ENCODE measurements around the gene PGLYRP4.
"Not testable (repeated sequence)": the region's sequence is repeated elsewhere in the genome, so short reads cannot be mapped to it uniquely, and the experiment has no call there.

Gene PGLYRP4

DNA sequence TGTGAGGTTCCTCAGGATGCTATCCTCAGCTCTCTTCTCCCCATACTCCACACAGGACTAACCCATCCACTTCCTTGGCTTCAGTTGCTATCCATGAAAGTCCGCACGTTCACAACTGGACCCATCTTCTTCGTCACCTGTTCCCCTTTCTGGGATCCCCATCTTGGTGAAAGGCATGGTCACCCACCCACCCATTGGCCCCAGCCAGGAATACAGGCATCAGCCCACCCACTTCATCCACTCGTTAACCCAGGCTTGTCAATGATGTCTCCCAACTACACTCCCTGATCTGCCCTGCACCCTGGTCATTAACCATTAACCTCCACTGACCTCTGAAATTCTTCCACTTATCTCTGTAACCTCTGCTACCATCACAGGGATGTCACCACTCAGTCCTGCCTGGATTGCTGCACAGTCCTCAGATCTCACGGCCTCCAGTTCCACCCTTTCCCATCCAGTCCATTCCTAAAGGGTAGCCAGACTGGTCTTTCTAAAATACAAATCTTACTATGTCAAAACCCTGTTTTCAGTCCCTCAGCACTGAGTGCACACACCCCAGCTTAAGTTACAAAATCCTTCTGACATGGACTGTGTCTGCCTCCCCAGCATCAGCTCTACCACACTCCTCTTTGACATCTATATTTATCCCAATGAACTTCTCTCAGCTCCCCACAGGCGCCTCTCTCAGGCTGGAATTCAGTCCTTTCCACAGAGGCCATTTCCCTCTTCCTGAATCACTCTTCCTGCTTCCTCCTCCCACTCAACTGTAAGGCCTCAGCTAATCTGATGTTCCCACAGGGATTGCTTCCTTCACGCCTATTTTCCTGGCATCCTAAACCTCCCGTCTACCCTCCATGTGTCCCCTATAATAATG is 10.4 kb downstream of the PGLYRP4 start:
- DNase-seq (ENCODE audit: low spot score), result no peak

DNA sequence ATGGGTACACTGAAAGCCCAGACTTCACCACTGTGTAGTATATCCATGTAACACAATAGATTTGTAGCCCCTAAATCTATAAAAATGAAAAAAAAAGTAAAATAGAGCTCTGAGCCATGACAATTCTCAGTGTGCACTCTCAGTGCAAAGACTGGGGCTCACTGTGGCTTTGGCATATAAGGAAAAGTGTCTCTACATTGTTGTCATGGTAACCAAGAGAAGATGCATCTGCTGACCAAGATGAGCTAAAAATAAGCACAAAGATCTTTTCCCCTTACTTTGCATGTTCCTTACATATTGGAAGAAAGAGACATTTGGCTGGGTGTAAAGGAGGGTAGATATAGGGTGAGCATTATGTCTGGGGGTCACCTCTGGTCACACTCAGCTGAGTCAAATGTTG is 12.0 kb downstream of the PGLYRP4 start:
- no peak for DNase-seq (ENCODE audit: low spot score)

DNA sequence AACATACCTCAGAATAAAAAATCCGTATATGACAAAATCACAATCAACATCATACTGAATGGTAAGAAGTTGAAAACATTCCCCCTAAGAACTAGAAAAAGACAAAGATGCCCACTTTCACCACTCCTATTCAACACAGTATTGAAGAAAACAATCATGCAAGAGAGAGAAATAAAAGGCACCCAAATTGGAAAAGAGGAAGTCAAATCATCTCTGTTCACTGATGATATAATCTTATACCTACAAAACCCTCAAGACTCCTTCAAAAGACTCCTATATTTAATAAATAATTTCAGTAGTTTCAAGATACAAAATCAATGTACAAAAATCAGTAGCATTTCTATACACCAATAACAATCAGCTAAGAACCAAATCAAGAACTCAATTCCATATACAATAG is 14.7 kb downstream of the PGLYRP4 start:
- no peak for DNase-seq (ENCODE audit: low spot score)

DNA sequence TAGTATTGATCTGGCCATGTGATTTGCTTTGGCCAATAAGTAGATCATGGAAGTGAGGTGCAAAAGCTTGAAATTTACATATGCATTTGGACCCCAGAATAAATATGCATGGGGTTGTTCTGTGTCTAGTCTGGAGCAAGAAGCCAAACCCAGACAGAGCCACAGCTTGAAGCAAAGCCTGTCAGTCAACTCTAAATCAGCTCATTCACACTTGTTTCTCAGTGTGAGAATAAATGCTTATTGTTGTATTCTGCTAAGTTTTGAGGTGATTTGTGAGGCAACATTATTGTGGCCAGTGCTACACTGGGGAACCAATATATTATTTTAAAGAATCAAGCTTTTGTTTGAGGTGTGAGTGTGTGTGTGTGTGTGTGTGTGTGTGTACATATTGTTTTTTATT is 23.7 kb downstream of the PGLYRP4 start:
- no peak for DNase-seq (ENCODE audit: low spot score)

DNA sequence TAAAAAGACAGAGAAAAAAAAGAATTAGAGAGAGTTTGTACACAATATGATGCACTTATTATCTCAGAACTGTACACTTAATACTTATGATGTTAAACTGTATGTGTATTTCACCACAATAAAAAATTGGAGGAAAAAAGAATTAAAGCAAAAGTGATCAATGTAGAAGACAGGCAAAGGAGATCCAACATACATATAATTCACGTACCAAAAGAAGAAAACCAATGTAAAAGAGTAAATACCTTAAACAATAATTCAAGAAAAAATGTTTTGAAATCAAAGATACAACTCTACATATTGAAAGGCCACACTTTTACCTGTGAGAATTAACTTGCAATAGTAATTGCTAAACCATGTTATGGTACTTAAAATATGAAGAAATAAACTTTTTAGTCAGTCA is 26.1 kb downstream of the PGLYRP4 start:
- no peak for DNase-seq (ENCODE audit: low spot score)

DNA sequence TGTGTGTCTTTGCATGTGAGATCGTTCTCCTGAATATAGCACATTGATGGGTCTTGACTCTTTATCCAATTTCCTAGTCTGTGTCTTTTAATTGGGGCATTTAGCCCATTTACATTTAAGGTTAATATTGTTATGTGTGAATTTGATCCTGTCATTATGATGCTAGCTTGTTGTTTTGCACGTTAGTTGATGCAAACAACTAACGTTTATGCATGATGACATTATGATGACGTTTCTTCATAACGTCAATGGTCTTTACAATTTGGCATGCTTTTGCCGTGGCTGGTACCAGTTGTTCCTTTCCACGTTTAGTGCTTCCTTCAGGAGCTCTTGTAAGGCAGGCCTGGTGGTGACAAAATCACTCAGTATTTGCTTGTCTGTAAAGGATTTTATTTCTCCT is 30.5 kb downstream of the PGLYRP4 start:
- DNase-seq (ENCODE audit: low spot score), result not testable (repeated sequence)

DNA sequence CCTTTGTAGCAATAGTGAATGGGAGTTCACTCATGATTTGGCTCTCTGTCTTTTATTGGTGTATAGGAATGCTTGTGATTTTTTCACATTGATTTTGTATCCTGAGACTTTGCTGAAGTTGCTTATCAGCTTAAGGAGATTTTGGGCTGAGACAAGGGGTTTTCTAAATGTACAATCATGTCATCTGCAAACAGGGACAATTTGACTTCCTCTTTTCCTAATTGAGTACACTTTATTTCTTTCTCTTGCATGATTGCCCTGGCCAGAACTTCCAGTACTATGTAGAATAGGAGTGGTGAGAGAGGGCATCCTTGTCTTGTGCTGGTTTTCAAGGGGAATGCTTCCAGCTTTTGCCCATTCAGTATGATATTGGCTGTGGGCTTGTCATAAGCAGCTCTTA is 32.6 kb downstream of the PGLYRP4 start:
- not testable (repeated sequence) for DNase-seq (ENCODE audit: low spot score)

DNA sequence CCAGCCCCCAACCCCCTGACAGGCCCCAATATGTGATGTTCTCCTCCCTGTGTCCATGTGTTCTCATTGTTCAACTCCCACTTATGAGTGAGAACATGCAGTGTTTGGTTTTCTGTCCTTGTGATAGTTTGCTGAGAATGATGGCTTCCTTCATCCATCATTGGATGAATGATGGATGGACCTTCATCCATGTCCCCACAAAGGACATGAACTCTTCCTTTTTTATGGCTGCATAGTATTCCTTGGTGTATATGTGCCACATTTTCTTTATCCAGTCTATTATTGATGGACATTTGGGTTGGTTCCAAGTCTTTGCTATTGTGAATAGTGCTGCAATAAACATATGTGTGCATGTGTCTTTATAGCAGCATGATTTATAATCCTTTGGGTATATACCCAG is 34.3 kb downstream of the PGLYRP4 start:
- not testable (repeated sequence) for DNase-seq (ENCODE audit: low spot score)

DNA sequence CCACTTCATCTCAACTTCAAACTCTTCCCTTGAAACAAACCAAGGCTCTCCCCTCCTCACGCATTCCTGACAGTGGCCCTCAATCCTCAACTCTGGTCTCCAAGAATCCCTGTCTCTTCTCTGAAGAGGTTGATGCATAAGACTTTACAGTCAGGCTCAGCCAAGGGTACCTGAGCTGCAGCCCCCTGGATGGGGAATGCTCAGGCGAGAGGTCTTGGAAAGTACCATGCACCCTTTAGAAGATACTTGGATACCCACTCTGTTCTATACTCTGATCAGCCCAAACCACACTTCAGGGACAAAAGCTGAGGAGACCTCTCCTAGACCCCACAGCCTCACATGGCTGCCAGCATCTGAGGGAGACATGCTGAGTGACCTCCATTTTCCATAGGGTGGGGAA is 35.4 kb downstream of the PGLYRP4 start:
- DNase-seq (ENCODE audit: low spot score), result no peak

DNA sequence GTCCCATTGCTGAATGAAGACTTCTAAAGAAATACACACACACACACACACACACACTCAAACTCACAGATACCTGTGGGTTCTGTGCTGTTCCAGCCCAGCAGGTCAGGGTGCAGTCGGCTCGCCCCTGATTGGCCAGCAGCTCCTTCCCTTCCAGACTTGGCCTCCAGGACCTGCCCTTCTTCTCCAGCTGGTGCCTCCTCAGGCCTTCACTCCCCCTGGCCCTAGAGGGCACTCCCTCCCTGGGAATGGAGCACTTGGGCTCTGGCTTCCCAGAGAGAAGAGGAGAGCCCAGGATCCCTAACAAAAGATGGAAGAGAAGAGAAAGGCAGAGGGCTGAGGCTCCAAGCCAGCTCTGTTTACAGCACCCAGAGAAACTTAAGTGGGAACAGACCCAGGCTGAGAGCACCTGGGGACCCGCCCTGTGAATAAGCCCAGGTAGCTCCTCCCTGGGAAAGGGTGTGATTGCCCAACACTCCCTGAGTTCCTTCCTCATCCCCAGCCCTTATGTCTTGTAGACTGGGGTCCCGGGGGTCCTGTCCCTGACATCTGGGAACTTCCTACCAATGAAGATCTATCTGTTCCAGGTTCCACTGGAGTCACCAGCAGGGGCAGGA is 36.0 kb downstream of the PGLYRP4 start, which contains the start of gene PGLYRP3:
Gene PGLYRP3 (minus strand): TSS at position 383 of the 617 bp plus-strand sequence. CDS start 2,287 bp downstream, outside the sequence.
- no peak for DNase-seq (ENCODE audit: low spot score)

DNA sequence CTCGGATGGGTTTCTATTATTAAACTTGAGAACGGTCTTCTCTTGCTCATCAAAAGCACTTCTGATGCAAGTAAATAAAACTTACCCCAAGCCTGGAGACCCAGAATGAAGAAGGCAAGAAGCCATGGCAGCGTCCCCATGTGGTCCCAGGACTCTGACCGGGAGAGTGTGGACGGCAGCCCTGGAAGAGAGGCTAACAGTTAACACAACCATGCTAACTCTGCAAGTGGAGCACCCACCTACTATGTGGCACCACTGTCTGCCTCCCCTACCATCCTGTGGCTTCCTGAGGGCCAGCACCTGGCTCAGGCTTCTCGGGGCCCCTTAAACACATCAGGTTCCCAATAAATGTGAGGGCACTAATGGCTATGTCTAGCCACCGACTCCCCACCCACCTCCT is 38.1 kb downstream of the PGLYRP4 start:
- DNase-seq (ENCODE audit: low spot score), result no peak

DNA sequence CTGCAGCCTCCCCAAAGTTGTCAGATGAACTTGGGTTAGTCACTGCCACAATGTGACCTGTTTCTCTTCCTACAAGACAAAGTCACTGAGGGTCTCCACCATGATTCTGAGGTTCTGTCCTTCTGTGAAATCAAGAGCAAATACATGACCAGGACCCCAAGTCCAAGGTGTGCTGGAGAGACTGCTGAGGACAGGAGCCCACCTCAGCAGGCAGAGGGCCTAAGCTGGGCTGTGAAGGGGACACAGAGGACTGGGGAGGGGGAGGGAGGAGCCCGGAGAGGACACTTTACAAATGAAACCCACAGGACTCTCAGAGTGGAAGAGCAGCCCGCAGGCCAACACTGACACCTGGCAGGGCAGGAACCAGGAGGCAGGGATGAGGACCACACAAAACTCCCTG is 39.2 kb downstream of the PGLYRP4 start:
- no peak for DNase-seq (ENCODE audit: low spot score)

DNA sequence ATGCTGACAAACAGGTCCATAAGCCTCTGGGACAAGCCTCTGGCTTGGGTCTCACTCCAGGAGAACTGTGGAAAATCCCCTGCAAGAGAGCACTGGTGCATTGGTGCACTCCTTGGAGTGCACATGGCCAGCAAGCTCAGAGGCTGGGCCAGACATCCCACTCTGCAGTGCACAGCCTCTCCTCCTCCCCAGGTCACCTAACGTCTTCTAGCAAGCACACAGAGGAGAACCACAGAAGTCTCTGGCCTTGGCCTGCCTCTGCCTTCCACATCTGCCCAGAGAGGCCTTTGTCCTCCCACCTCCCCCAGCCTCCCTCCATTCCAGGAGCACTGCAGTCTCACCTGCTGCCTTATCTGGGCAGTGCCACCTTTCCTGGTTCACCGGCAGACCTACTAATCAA is 40.1 kb downstream of the PGLYRP4 start:
- DNase-seq (ENCODE audit: low spot score), result no peak

DNA sequence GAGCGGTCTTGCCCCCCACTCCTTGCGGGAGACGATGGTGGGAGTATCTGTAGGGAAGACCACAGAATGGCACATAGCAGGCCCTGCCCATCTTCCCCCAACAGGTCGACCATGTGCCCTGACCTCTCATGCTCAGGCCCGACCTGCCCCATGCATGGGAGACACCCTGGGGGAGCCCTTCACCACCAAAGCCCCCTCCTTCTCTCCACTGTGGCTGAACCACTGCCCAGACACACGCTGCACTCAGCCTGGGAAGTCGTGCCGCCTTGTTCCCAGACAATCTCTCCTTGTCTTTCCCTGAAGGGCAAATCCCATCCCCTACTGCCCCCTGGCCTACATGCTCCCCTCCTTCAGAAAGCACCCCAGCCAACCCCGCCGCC is 41.4 kb downstream of the PGLYRP4 start:
- no peak for DNase-seq (ENCODE audit: low spot score)

DNA sequence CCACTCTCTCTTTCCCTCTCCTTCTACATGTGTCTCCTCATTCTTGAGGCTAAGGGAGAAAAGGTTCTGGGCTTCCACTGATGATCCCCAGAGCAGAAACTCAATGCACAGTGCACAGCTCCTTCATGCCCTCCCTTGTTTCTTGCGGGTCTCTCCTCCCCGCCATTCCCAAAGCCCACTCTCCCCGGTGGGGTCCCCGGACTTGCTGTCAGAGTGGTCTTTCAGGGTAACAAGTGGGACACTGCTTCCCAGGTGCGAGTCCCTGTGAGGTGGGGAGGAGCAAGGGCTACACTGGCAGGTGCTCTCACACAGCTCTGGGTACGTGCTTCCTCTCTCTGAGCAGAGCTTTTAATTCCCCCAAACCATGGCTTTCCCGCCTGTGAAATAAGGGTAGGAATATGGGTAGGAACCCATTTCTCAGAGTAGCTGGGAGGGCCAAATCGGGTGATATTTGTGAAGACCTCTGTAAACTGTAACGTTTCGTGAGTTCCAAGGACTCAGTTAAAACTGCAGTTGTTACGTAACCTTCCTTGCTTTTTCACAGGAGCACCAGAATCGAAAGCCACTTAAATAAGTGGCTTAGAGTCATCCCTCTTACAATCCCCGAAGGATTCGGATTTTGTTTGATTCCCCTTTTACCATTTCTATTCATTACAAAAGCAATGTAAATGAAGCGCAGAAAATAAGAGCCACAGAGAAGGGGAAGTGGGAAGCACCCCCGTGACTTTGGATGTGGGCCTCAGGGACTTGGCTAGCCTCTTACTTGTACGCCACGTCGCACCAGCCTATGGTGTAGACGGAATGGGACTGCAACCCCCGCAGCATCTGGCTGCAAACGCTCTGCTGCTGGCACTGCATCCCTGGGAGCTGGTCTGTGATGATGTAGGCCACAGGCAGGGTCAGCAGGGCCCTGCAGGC is 42.1 kb downstream of the PGLYRP4 start:
- no peak for DNase-seq (ENCODE audit: low spot score)

DNA sequence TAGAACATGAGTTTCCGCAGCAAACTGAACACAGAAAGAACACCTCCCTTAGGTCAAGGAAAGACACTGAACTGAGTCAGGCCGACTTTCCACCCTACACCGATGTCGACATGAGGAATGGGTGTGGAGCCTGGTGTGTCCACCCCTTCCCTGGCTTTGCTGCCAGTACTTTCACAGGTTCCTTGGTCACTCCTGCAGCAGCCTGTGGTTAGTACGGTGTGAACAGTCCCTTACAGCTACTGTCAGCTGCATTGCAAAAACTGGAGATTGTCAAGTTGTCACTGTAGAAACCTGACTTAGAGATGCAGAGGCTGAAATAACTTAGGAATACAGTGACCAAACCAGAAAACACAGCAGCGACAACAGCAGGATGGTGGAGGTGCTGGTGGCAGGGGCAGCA is 43.0 kb downstream of the PGLYRP4 start:
- DNase-seq (ENCODE audit: low spot score), result no peak

DNA sequence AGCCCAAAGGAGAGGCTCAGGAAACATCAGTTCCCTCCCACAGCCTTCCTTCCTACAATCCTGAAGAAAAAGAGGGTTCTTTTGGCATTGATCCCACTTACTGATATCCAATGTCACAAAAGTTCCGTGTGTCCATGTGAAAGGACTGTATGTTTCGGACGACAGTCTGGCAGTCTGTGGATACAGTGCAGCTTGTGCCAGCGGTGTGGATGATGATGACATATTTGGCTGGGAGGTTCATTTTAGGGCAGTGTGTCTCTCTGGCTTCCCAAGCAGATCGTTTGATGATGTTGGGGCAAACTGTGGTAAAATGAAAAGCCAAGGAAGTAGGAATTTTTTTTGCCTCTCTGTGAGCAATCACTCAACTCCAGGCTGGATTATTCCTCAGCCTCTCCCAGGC is 46.3 kb downstream of the PGLYRP4 start:
- no peak for DNase-seq (ENCODE audit: low spot score)

DNA sequence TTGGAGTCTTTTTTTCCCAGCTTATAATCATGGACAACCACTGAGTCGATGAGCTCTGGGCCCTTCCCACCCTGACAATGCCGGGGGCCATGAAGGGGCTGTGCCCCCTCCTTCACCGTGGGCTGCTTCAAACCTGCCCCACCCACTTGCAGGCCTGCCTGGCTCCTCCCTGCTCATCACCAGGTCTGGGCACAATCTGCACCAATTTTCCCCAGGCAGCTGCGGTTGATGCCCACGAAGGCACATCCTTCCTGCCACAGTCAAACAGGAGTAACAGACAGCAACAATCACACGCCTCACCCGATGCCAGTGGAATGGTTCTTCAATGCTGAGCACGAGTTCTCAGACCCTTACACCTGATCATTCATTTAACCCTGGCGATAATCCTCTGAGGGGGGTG is 54.8 kb downstream of the PGLYRP4 start:
- DNase-seq (ENCODE audit: low spot score), result no peak

DNA sequence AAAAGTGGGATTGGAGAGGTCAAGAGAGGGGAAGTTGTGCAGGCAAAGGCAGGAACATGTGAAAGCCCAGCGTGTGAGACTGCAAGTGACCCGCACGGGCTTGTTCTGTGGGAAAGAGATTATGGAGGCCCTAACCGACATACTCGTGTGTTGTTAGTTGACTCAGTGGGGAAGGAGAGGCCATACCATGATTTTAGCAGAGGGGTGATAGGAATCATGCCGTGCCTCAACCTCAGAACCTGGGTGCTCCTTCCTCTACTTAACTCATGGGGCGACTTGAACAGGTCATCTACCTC is 55.2 kb downstream of the PGLYRP4 start:
- DNase-seq (ENCODE audit: low spot score), result no peak

DNA sequence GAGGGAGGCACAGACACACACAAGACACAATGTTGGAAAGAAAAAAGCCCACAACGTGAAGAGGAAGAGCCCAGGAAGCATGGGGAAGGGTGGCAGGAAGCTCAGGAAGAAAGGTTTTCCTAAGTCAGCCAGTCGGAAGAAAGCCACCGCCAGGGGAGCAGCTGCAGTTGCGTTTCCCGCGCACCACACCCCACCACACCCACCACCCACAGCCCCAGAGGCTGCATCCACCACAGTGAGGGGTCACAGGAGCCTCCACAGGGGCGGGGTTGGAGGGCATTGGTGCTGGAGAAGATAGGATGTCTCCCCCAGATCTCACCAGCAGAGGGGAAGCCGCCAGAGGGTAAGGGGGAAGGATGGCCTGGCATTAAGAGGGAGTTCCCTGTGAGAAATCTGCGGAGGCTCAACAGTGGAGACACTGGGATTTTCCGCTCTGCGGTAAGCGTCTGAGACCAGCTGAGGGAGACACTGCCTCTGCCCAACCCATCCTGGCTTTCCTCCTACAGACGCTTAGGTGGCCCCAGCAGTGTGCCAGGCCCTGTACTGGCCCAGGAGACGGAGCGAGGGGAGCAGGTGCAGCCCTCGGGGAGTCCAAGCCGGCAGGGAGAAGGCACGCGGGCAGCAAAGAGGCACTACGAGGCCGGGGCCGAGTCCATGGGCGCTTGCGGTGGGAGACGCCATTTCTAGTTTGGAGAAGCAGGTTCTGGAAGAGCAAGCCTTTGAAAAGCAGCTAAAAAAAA is 55.7 kb downstream of the PGLYRP4 start:
- no peak for DNase-seq (ENCODE audit: low spot score)

DNA sequence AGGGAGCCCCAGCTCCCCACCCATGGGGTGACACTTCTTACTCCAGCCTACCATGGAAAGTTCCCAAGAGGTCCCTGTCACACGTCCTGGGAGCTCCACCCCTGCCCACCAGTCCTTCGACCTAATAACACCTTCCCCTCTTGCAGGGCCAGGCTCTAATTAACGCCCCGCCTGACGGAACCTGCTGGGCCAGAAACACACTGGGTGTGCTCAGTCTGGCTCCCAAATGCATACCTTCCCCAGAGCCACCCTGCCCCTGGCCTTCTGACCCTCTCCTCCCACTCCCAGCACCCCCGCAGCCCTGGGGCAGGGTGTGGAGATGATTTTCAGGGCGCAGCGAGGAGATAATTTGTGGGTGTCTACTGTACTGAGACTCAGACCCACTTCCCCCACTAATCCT is 56.5 kb downstream of the PGLYRP4 start:
- no peak for DNase-seq (ENCODE audit: low spot score)

DNA sequence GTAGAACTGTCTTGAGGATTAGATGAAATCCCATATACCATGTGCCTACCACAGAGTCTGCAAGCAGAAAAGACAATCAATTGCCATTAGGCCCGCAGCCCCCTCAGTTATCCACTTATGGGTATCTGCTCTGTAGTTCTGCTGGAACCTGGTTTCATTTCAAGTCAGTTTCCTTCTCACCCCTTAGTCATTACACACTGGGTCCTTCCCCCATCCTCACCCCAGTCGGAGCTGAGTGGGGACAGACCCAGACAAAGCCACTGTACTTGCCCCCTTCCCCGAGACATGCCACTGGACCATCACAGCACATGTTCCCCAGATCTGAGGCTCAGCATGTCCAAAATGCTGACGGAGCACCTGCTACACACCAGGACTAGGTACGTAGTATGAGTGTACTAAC is 57.1 kb downstream of the PGLYRP4 start:
- DNase-seq (ENCODE audit: low spot score), result no peak
